Cardiac muscle cell (in vitro differentiated cells and primary cell): Measurements from ENCODE around the gene ZMYND8. TPM values are rescaled to one million over a fixed set of nuclear protein-coding genes. Genes with fewer than 3 reads are reported as not detected.

Experiments used
- DNase-seq, 2 donors: peaks; one replicate each; pipeline versions ENCODE4 v3.0.0 to v3.0.0-alpha.2; 2010 to 2017; ENCODE audit warnings: low read depth in 1 of 2, low spot score in 1 of 2
- H3K27ac ChIP-seq: fragments of 200-600 bp; sonication (generic); 2 replicates; pipeline ENCODE4 v1.5.1; 2016
- H3K27me3 ChIP-seq: fragments of 200-600 bp; sonication (generic); 2 replicates; pipeline ENCODE4 v1.6.0; 2016; ENCODE audit warnings: control low read depth
- H3K36me3 ChIP-seq: fragments of 200-600 bp; sonication (generic); 2 replicates; pipeline ENCODE4 v1.5.1; 2016; ENCODE audit warnings: control low read depth
- H3K4me1 ChIP-seq: fragments of 200-600 bp; sonication (generic); 2 replicates; pipeline ENCODE4 v1.8.1; 2017; ENCODE audit warnings: low read depth, mild to moderate bottlenecking, mixed run types
- H3K4me3 ChIP-seq: fragments of 200-600 bp; sonication (generic); 2 replicates; pipeline ENCODE4 v1.5.1; 2016; ENCODE audit warnings: mild to moderate bottlenecking
- H3K9me3 ChIP-seq: fragments of 200-600 bp; sonication (generic); 2 replicates; pipeline ENCODE4 v1.5.1; 2017; ENCODE audit warnings: low read depth, mild to moderate bottlenecking, control low read depth
- CTCF ChIP-seq: IDR thresholded peaks from 2 replicates; pipeline ENCODE4 v1.5.1; 2012; ENCODE audit warnings: low read depth, mild to moderate bottlenecking, low read length
- polyA plus RNA-seq: library from polyadenylated mRNA; unstranded; fragments of >200 nt; fragmentation: Nextera tagmentation; extraction: Ambion mirVana; gene quantifications from 2 replicates; pipeline ENCODE4 v1.2.1, GENCODE V29; 2016
- total RNA-seq: library from RNA; depleted of rRNA; stranded (reverse); fragments of >200 nt; gene quantifications from 2 replicates; pipeline ENCODE4 v1.2.3, GENCODE V29; 2016

Gene ZMYND8
- total and polyA plus RNA-seq, 2 experiments from 2014 or later, result 27.5 to 45.0 TPM

DNA sequence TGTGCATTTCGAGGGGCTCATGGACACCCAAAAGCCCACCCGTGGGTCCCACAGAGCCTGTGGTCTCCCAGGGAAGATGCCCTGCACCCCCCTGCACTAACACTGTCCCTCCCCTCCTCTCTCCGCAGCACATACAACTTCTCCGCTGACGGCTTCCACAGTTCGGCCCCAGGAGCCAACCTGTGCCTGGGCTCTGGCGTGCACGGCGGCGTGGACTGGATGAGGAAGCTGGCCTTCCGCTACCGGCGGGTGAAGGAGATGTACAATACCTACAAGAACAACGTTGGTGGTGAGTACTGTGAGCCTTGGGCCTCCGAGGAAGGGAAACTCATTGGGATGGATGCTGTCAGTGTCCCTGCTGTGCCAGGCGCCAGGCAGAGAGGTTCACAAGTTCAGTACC is 183.9 kb downstream of the ZMYND8 start:
- Histone ChIP-seq H3K9me3 (no peaks in the 10 kb centered on the region), H3K4me3 (no peak overlapping the region), H3K36me3 (no peaks in the 10 kb centered on the region), H3K27ac (no peak overlapping the region), H3K4me1 (no peaks in the 10 kb centered on the region), H3K27me3 (peaks cover 18% of the 10 kb centered on the region)
- no peak for DNase-seq
- no peak for TF ChIP-seq CTCF

DNA sequence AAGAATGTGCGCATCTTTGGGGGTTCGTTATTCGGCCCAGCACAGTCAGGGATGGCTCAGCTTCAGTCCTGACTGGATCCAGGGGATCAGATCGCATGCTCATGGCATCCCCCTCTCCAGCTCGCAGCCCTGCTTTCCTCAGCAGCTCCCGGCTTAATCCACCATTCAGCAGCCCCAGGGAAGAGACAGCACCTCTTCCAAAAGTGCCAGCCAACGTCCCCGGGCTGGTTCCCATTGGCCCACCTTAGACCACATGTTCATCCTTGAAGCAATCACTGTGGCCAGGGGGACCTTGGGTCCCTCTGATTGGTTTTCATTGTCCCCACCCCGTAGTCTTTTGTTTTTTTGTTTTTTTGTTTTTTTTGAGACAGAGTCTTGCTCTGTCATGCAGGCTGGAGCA is 188.7 kb downstream of the ZMYND8 start:
- no peak for DNase-seq
- H3K36me3 ChIP-seq, result no peaks in the 10 kb centered on the region
- H3K27me3 ChIP-seq, result peaks cover 21% of the 10 kb centered on the region
- TF ChIP-seq CTCF, result no peak
- H3K27ac ChIP-seq, result no peak overlapping the region
- no peaks in the 10 kb centered on the region for H3K4me1 ChIP-seq
- H3K9me3 ChIP-seq, result no peaks in the 10 kb centered on the region
- H3K4me3 ChIP-seq, result no peak overlapping the region

GRCh38 chr20:47165376-47165865 is 191.1 kb downstream of the ZMYND8 start:
- Histone ChIP-seq H3K4me1 (no peaks in the 10 kb centered on the region), H3K27me3 (peaks cover 22% of the 10 kb centered on the region), H3K36me3 (no peaks in the 10 kb centered on the region), H3K4me3 (no peak overlapping the region), H3K27ac (no peak overlapping the region), H3K9me3 (no peaks in the 10 kb centered on the region)
- DNase-seq, result no peak
- TF ChIP-seq CTCF, result no peak

DNA sequence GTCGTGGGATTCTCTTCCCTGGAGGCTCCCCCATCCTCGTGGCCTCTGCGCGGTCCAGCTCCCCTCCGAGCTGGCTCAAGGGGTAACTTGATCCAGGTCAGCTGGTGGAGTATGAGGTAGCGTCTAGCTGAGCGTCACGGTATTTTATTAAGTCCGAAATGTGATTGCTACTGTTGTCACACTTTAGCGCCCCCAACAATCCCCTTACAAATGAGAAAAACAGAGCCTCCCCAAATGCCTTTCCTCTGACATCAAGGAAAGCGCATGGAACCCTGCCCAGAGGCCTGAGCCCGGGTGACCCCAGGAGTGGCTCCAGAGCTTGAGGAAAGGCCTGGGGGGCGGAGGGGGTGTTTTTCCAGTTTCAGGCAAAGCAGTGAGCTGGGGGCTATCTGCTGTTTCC is 192.4 kb downstream of the ZMYND8 start:
- Histone ChIP-seq H3K27ac (no peak overlapping the region), H3K4me1 (no peaks in the 10 kb centered on the region), H3K9me3 (no peaks in the 10 kb centered on the region), H3K36me3 (no peaks in the 10 kb centered on the region), H3K4me3 (no peak overlapping the region), H3K27me3 (peaks cover 30% of the 10 kb centered on the region)
- no peak for DNase-seq
- no peak for TF ChIP-seq CTCF

- no peak overlapping the region for H3K4me3 ChIP-seq
- H3K27me3 ChIP-seq, result peaks cover 29% of the 10 kb centered on the region
- H3K27ac ChIP-seq, result no peak overlapping the region
- no peaks in the 10 kb centered on the region for H3K36me3 ChIP-seq
- DNase-seq, result no peak
- no peak for TF ChIP-seq CTCF
- H3K4me1 ChIP-seq, result no peaks in the 10 kb centered on the region
- no peaks in the 10 kb centered on the region for H3K9me3 ChIP-seq
Measured at GRCh38 chr20:47161411-47161810, 195.1 kb downstream of the ZMYND8 start.

GRCh38 chr20:47160992-47161391 is 195.5 kb downstream of the ZMYND8 start:
- no peaks in the 10 kb centered on the region for H3K9me3 ChIP-seq

More at GRCh38 chr20:47160992-47161391, 195.5 kb downstream of the ZMYND8 start:
- DNase-seq, result no peak
- Histone ChIP-seq H3K27ac (no peak overlapping the region), H3K36me3 (no peaks in the 10 kb centered on the region), H3K4me1 (no peaks in the 10 kb centered on the region), H3K27me3 (peaks cover 29% of the 10 kb centered on the region), H3K4me3 (no peak overlapping the region)
- no peak for TF ChIP-seq CTCF
